ENCODE measurements around the gene TRAPPC10. TPM values are rescaled to one million over a fixed set of nuclear protein-coding genes. Genes with fewer than 3 reads are reported as not detected.

The TRAPPC10 gene
- polyA plus RNA-seq, 1 donor, result 12.2 TPM

DNA sequence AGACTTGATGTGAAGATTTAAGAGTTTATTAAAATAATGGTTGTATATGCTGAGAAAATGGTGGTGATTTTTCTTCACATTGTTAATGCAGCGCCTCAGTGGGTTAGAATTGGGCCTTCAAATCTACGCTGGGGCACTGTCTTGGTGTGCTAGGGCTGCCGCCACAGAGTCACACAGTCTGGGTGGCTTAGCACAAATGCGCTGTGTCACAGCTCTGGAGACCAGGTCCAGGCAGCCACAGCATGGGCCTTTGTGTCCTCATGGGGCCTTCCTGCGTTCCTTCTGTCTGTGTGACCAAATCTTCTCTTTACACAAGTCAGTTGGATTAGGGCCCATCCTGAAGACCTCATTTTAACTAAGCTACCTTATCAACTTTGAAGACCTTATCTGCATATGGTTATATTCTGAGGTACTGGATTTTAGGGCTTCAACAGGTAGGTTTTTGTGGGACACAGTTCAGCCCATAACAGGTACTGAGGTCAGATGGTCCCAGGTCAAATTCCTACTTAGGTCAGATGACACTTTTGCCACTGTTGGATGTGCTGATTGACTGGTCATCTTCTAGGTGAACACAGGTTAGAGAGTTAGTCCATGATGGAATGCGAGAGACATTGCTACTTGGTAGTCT, 17.5 kb downstream of the TRAPPC10 start:
- DNase-seq (ENCODE audit: low read depth), result no peak

DNA sequence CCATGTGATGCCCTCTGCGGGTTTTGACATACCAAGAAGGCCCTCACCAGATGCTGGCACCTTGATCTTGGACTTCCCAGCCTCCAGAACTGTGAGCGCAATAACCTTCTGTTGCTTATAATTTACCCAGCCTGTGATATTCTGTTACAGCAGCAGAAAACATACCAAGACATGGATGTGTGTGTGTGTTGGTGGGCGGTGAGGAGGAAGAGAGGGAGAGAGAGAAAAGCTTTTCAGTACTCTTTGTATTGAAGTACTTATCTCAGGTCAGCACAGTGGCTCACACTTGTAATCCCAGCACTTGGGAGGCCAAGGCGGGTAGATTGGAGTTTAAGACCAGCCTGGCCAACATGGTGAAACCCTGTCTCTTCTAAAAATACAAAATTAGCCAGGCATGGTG, 23.1 kb downstream of the TRAPPC10 start:
- no peak for DNase-seq (ENCODE audit: low read depth)

DNA sequence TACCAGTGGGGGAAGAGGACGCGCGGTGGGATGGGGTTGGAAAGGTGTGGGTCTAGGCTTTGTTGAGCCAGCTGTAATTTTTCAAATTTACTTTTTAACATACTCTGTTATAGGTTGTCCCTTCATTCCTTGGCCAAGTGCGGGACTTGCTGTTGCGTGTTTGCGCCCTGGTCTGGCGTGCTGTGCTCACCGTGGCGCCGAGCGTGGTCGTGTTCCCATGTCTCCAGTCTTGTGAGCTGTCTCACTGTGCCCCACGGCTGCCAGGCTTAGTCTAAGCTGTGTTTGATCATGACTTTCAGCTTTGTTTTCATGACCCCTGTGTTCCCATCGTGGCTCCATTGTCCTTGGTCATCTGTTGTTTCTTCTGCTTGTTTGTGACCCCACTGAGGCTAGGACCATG, 26.0 kb downstream of the TRAPPC10 start:
- no peak for DNase-seq (ENCODE audit: low read depth)

DNA sequence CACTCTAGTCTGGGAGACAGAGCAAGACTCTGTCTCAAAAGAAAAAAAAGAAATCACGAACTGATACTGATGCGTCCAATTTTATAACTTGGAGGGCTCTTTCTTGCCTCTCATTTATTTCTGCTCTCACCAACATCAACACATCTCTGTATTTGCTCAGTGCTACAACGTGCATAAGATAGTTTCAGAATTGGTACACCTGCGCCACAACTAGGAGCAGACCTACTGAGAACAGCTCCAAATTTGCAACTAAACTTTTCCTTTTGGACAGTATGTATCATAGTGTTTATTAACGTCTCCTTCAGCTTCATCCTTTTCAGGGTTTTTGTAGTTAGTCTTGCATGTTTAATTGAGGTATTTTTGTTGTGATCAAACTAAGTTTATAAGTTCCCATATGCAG, 27.7 kb downstream of the TRAPPC10 start:
- no peak for DNase-seq (ENCODE audit: low read depth)

DNA sequence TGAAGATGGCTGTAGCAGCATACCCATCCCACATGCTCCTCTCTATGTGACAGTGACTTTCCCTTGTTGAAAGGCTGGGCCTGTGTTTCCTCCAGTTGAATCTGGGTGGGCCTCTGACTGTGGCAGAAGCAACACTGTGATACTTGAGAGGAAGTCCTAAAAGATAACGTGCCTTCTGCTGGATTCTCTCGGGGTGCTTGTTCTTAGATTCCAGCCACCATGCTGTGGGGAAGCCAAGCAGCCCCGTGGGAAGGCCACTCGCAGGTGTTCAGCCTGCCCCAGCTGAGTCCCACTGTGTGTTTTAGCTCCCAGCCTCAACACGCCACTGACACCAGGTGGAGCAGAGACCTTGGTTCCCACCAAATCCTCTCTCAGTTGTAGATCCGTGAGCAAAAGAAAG, 31.5 kb downstream of the TRAPPC10 start:
- DNase-seq (ENCODE audit: low read depth), result no peak

DNA sequence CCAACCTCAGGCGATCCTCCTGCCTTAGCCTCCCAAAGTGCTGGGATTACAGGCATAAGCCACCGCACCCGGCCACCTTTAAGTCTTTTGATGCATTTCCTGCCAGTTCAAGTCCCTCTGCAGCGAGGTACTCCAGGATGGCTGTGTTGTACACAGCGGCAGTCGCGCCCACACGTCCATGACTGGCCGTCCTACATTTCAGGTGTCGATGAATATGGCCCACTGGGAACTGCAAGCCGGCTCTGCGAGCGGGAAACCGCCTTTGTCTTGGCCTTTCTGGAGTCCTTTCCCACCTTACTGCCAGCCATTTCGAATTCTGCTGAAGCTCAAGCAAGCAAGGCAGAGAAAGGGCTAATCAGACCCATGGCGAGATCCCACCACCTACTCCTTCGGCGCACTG, 34.6 kb downstream of the TRAPPC10 start:
- no peak for DNase-seq (ENCODE audit: low read depth)

DNA sequence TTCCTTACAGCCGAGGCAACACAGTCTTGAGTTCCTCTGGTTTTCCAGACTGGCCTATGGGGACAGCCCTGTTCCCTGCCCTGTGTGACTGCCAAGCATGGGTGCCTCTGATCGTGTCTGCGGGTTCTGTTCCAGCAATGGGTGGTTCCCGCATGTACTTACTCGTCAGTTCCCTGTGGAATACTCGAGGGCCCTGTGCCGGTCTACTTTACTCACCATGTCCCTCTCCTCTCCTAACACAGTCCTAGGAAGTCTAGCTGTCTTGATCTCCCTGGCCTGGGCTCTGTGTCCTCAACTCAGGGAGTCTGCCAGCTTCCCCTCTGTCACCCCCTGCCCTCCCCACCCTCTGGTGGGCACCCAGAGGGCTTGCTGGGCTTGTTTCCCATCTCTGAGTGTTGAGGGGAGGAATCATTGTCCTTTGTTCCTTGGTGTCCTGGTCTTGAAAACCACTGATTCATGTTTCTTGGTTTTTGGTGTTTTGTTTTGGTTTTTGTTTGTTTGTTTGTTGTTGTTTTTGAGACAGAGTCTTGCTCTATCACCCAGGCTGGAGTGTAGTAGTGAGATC, 36.0 kb downstream of the TRAPPC10 start:
- DNase-seq (ENCODE audit: low read depth), result no peak

DNA sequence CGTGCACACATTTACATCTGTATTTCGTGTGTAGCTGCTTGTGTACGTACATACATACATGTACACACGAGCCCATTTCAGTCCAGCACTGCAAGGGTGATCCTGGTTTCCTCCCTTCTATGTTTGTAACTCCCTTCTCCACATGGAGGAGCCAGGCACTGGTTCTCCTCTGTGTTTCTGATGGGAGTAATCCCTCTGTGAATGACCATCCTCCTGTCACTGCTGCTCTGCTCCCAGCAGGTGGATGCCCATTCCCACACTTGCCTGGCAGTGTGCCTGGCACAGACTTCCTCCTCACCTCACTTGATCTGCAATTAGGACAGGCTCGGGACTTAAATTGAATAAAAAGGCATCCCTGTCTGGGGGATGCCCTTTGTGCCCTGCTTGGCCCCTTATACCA, 37.1 kb downstream of the TRAPPC10 start:
- no peak for DNase-seq (ENCODE audit: low read depth)

DNA sequence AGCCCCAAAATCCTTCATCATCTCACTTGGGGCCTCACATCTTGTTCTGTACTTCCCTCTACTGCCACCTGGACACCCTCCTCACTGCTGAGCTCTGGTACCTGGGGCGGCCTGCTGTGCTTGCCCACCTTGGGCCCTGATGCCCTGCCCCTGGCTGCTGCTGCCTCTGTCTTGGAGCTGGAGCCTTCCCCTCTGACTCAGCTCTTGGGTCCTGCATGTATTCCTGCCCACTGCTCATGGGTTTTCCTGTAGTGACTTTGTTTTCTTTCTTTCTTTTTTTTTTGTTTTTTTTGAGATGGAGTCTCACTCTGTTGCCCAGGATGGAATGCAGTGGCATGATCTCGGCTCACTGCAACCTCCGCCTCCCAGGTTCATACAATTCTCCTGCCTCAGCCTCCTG, 37.5 kb downstream of the TRAPPC10 start:
- no peak for DNase-seq (ENCODE audit: low read depth)

DNA sequence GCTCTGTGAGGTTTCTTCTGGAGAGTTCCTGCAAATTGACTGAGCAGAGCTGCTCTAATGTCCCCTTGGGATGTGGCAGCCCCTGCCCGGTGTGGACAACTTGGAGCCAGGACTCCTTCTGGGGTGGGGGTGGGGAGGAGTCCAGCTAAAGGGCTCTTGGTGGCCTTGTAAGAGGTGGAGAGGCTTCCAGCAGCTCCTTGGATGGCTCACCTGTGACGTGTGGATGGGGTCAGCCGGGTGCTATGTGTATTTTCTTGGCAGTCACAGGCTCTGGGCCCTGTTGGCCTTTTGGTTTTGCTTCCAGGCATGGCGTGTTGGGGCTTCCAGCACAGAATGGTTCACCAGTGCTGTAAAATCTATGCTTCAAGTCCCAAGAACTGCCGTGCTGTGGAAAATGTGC, 38.2 kb downstream of the TRAPPC10 start:
- no peak for DNase-seq (ENCODE audit: low read depth)

DNA sequence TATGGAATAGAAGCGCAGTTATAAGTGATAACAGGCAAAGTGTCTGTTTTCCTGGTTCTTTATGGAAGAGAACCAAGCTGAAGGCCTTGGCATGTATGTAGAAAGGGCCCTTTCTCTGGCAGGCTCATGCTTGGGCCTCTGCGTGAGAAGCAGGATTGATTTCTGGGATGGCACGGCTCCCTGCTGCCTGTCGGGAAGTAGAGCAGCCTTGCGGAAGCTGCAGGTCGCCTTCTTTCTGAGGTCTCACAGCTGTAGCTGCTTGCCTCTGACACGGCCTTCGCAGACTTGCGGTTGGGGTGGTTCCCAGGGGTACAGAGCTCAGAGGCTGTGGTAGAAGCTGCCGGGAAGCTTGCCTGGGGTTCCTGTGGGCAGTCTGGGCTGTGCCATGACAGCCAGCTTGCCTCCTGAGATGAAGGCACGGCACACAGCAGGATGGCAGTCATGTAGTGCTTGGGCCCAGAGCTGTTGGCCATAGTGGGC, 39.4 kb downstream of the TRAPPC10 start:
- DNase-seq (ENCODE audit: low read depth), result no peak

DNA sequence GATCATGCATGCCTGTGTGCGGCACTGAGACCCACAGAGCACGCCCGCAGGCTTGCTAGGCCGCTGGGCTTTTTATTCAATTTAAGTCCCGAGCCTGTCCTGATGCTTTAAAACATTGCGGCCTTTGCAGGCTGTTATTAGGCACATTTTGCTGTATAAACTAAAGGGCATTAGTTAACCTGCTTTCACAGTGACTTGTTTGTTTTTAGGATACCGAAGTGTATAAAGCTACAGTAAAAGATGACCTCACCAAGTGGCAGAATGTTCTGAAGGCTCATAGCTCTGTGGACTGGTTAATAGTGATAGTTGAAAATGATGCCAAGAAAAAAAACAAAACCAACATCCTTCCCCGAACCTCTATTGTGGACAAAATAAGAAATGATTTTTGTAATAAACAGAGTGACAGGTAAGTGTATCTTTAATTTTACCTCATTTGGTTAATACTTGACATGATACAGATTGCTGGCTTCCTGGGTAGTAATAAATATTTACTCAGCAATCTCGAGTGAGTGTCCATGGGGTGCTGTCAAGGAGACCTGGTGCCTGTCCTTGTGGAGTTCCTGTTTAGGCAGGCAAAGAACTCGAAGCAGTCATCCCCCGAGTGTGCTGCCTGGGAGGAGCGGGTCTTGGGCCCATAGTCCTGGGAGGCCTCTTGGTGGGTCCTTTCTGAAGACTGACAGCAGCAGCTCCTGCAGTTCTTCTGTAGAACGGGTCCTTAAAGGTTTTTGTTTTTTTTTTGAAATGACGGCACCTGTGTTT, 40.1 kb downstream of the TRAPPC10 start:
- DNase-seq (ENCODE audit: low read depth), result no peak

DNA sequence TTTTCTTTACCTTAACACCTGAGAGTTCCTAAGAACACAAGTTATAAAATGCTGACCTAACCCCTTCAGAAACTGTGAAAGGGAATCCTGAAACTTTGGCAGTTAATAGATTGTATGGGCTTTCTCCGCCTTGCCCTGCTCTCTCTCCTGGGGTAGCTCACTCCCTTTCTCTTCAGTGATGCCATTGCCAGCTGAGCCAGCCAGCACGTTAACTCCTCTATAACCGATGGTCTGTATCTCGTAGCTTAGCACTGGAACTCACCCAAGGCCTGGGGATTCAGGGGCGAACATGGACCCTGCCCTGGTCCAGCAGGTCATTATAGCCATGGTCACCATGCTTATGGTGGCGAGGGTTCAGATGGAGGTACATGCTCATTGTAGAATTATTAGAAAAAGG, 40.7 kb downstream of the TRAPPC10 start:
- DNase-seq (ENCODE audit: low read depth), result no peak

DNA sequence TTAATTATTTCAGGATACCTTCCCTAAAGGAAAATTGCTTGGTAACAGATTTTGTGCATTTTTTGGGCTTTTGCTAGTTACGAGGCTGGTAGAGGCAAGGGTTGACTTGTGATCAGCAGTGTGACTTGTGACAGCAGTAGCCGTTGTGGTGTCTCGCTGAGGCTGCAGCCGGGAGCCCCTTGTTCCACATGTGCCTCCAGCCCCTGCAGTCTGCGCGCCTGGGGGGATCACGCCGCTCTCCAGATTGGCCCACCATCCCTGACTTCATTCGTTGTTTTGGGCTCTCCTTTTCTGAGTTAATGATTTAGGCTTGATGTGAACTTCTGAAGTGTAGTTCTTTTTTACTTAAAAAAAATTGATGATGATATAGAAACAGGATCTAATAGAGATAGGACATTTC, 41.5 kb downstream of the TRAPPC10 start:
- DNase-seq (ENCODE audit: low read depth), result no peak

DNA sequence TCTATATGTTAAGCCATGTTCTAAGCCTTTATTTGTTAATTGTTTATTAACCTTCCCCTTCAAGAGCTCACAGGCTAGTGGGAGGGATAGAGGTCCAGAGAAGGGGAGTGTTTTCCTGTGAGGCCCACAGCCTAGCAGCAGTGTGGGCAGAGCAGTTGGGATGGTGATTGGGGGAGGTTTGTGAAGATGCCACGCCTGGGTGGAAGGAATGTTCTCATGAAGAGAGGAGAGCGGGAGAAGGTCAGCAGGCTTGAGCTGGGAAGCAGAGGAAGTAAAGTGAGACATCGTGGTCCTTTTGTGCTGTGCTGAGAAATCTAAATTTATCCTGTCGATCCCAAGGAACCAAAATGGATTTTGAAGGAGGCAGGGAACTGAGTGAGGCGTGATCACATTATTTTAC, 42.6 kb downstream of the TRAPPC10 start:
- no peak for DNase-seq (ENCODE audit: low read depth)

DNA sequence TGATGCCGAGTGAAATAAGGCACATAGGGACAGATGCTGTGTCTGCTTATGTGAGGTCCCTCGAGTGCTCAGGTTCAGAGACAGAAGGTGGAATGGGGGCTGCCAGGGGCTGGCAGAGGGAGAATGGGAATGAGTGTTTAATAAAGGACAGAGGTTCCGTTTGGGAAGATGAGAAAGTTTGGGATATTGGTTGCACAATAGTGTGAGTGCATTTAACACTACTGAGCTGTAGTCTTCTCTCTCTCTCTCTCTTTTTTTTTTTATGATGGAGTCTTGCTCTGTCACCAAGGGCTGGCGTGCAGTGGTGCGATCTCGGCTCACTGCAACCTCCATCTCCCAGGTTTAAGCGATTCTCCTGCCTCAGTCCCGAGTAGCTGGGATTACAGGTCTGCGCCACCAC, 44.9 kb downstream of the TRAPPC10 start:
- no peak for DNase-seq (ENCODE audit: low read depth)

DNA sequence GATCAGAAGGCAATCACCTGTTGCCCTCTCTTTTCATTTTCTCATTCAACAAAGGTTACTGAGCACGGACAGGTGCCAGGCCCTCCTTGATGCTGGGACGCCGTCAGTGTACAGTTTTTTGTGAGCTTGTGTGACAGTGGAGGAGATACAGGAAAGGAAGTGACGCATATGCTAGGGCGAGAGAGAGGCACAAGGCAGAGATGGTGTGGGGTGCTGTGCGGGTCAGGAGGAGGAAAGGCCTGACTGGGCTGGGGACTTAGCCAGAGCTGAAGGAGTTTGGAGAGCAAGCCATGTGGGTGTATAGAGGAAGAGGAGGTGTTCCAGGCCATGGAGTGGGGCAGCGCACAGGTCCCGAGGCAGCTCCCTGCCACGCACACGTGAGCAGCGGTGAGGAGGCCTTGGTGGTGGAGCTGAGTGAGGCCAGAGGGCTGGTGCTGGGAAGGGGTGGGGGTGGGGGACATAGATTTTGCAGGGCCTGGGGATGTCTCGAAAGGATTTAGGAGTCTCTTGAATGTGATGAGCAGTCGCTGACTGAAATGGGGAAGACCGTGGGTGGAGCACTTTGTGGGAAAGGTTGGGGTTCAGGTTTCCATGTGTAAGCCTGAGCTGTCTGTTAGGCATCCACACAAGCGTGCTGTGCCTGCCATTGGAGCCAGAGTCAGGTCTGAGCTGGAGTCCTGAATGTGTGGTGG, 46.0 kb downstream of the TRAPPC10 start:
- no peak for DNase-seq (ENCODE audit: low read depth)

DNA sequence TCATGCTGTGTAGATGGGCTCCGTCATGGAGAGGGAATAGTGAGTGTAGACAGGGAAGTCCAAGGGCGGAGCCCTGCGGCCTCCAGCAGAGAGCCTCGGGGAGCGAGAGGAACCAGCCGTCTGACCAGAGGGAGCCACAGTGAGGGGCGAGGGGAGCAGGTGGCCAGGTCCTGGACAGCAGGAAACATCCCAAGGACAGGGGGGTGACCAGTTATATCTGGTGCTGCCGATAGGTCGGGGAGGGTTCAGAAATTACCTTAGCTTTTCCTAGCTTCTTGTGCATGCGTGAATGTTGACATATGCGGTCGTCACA, 46.5 kb downstream of the TRAPPC10 start:
- DNase-seq (ENCODE audit: low read depth), result no peak

DNA sequence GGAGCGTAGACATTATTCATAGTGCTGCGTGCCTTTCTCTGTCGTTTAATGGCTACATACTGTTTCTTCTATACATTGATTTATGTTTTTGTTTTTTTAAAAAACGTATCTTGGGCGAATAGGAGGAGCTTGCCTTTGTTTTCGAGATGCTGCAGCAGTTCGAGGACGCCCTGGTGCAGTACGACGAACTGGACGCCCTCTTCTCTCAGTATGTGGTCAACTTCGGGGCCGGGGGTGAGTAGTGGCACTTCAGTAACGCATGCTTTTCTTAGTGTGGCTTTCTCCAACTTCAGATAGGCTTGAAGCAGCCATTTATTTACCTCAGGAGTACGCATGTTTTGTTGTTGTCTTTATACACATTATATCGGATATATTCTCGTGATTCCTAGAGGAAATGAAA, 46.9 kb downstream of the TRAPPC10 start:
- DNase-seq (ENCODE audit: low read depth), result no peak

DNA sequence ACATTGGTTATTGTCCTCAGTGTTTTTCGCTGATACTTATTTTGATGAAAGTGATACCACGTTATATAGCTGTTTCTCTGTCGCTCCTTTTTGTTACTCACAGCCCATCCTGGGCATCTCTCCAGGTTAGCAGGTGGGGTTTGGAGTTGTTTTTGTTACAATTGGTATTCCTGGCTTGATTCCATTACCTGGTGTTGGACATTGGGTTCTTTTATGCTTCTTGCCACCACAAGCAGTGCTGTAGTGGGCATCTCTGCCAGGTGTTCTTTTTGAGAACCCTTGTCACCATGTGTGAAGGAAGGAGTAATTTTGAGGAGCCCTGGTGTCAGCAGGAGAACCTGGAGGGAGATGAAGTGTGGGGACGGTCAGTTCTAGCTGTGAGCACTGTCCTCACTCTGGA, 47.6 kb downstream of the TRAPPC10 start:
- DNase-seq (ENCODE audit: low read depth), result no peak

DNA sequence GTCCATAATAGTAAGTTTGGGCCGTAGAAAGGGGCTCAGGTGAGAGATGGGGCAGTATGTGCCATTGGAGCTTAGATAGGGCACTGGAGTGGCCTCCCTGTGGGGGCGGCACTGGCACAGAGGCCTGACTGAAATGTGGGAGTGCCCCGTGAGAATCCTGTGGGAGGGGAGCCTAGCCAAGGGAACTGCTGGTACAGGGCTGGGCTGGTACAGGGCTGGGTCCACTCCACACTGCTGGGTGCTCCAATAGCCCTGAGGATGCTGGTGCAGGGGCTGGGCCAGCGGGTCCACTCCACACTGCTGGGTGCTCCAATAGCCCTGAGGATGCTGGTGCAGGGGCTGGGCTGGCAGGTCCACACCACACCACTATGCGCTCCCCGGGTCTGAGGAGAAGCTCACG, 50.3 kb downstream of the TRAPPC10 start:
- DNase-seq (ENCODE audit: low read depth), result no peak

DNA sequence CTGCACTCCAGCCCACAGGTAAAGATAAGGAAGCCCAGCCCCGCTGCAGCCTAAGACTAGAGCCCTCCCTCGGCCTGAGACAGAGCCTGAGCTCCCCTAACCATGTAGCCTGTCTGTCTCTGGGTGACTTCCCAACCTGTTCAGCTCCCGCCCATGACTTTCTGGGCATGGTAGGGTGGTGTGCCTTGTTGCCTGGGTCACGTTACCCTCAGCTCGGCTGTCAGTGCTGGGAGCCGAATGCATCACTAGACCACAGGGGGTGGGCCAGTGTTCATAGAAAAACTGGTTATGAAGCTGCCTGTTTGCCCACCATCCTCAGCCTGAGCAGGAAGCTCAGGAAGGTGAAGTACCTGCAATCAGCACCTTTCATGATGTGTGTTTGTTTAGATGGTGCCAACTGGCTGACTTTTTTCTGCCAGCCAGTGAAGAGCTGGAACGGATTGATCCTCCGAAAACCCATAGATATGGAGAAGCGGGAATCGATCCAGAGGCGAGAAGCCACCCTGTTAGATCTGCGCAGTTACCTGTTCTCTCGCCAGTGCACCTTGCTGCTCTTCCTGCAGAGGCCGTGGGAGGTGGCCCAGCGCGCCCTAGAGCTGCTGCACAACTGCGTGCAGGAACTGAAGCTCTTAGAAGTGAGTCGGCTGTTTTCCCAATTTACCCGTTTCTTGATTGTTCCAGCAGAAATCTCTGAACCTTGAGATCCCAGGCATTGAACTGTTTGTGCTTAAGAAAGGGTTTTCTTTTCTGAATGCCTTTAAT, 51.2 kb downstream of the TRAPPC10 start:
- no peak for DNase-seq (ENCODE audit: low read depth)

All from forelimb muscle (tissue), 1 donor.